GM12878 (cell line): ENCODE results near the gene NRP1. TPM values are rescaled to one million over a fixed set of nuclear protein-coding genes. Genes with fewer than 3 reads are reported as not detected.

Experiments
- ATAC-seq: fragments of 200-7000 bp; cut with Tn5 transposase; 3 replicates; pipeline ENCODE4 v1.9.1; 2020; ENCODE audit warnings: mild to moderate bottlenecking, moderate library complexity
- BruUV-seq: library from RNA; stranded (reverse); fragments of 400-500 nt; replicated peaks from 2 replicates; lab custom pipeline; 2021; lab: Mats Ljungman, UMichigan
- CTCF ChIA-PET: fragments of 300-600 bp; sonication (Branson Sonifier 250); formaldehyde crosslinking; extraction: SDS; loops from one replicate; lab custom pipeline; 2021; ENCODE audit warnings: inconsistent platforms; lab: Yijun Ruan, JAX
- POLR2A ChIA-PET: fragments of 350-600 bp; formaldehyde crosslinking; extraction: SDS; loops from one replicate; lab custom pipeline; 2021; ENCODE audit warnings: inconsistent platforms; lab: Charles Lee
- RAD21 ChIA-PET: fragments of 300-600 bp; sonication (Branson Sonifier 250); formaldehyde crosslinking; loops from one replicate; lab custom pipeline; 2023; ENCODE audit warnings: antibody characterized with exemption; ENCODE audit not compliant: unreplicated experiment; lab: Charles Lee
- SMC1A ChIA-PET: fragments of 300-600 bp; sonication (Branson Sonifier 250); formaldehyde crosslinking; loops from one replicate; lab custom pipeline; 2023; ENCODE audit not compliant: unreplicated experiment, uncharacterized antibody; lab: Charles Lee
- DNase-seq: peaks from one replicate; pipeline ENCODE4 v3.0.0-alpha.2; 2011; ENCODE audit warnings: low read depth, low spot score
- FAIRE-seq: peaks from 3 replicates; lab custom pipeline; 2011; peaks lifted over from hg19 to GRCh38; lab: Jason Lieb, UNC
- H2AFZ ChIP-seq: 2 replicates; pipeline ENCODE4 v1.6.0; 2011; ENCODE audit warnings: low read depth, low read length, control low read depth; ENCODE audit not compliant: control insufficient read depth
- H3K27ac ChIP-seq: 2 replicates; pipeline ENCODE4 v1.5.1; 2011; ENCODE audit warnings: control low read depth; ENCODE audit not compliant: control insufficient read depth, insufficient read depth
- H3K27me3 ChIP-seq, 2 experiments: replicated peaks in 1 of 2; 2 replicates each; pipeline versions ENCODE4 v1.6.0 to v1.6.1; 2011; ENCODE audit warnings: low read length in 1 of 2; ENCODE audit not compliant: control insufficient read depth in 2 of 2, insufficient read depth in 2 of 2
- H3K36me3 ChIP-seq, 2 experiments: 2 replicates each; pipeline ENCODE4 v1.5.1; 2011; ENCODE audit warnings: low read length in 1 of 2; ENCODE audit not compliant: control insufficient read depth in 2 of 2, insufficient read depth in 2 of 2
- H3K4me1 ChIP-seq: 2 replicates; pipeline ENCODE4 v1.6.1; 2011; ENCODE audit warnings: mild to moderate bottlenecking, low read length, moderate library complexity, mixed read lengths; ENCODE audit not compliant: control insufficient read depth, insufficient read depth
- H3K4me2 ChIP-seq: 2 replicates; pipeline ENCODE4 v1.6.0; 2011; ENCODE audit warnings: control low read depth; ENCODE audit not compliant: control insufficient read depth, insufficient read depth
- H3K4me3 ChIP-seq: fragments of 200-600 bp; sonication (generic); 2 replicates; pipeline ENCODE4 v1.5.1; 2016
- H3K79me2 ChIP-seq: 2 replicates; pipeline ENCODE4 v1.6.0; 2011; ENCODE audit warnings: low read length; ENCODE audit not compliant: control insufficient read depth, insufficient read depth
- H3K9ac ChIP-seq: 2 replicates; pipeline ENCODE4 v1.8.0; 2011; ENCODE audit warnings: low read length, control low read depth, mixed read lengths; ENCODE audit not compliant: control insufficient read depth, insufficient read depth
- H3K9me3 ChIP-seq: replicated peaks from 3 replicates; pipeline ENCODE4 v1.5.1; 2011; ENCODE audit warnings: mild to moderate bottlenecking, low read length; ENCODE audit not compliant: control insufficient read depth, insufficient read depth
- H4K20me1 ChIP-seq: 2 replicates; pipeline ENCODE4 v1.6.0; 2011; ENCODE audit not compliant: control insufficient read depth, insufficient read depth
- ASH2L ChIP-seq: fragments of 300-600, 200-600 bp; sonication (generic); IDR thresholded peaks from 2 replicates; pipeline ENCODE4 v1.6.1; 2017; ENCODE audit warnings: low read depth, mild to moderate bottlenecking, borderline replicate concordance
- ESRRA ChIP-seq: IDR thresholded peaks from 2 replicates; pipeline ENCODE4 v1.6.1; 2012; ENCODE audit warnings: mild to moderate bottlenecking, low read length, improper control_type of control experiment
- GATAD2B ChIP-seq: fragments of 450-650 bp; conservative IDR thresholded peaks from 2 replicates; pipeline ENCODE4 v1.6.1; 2017; ENCODE audit warnings: low read depth, mild to moderate bottlenecking, moderate library complexity
- HDGF ChIP-seq: fragments of 450-650 bp; IDR thresholded peaks from 2 replicates; pipeline ENCODE4 v1.6.1; 2016; ENCODE audit warnings: antibody characterized with exemption
- MTA2 ChIP-seq: fragments of 450-650 bp; IDR thresholded peaks from 2 replicates; pipeline ENCODE4 v1.6.1; 2016; ENCODE audit warnings: low read depth, mild to moderate bottlenecking, moderate library complexity
- RB1 ChIP-seq: fragments of 450-650 bp; formaldehyde crosslinking; IDR thresholded peaks from 2 replicates; pipeline ENCODE4 v1.6.1; 2017; ENCODE audit warnings: mild to moderate bottlenecking, borderline replicate concordance
- RBBP5 ChIP-seq: fragments of 200-600 bp; sonication (generic); conservative IDR thresholded peaks from 2 replicates; pipeline ENCODE4 v1.6.1; 2016
- SMAD5 ChIP-seq: IDR thresholded peaks from 2 replicates; pipeline ENCODE4 v1.6.1; 2016; ENCODE audit warnings: antibody characterized with exemption, low read depth
- SREBF1 ChIP-seq: IDR thresholded peaks from 2 replicates; pipeline ENCODE4 v1.6.1; 2012; ENCODE audit warnings: mild to moderate bottlenecking, low read length
- WGBS: methylation state at CpG from one replicate; pipeline ENCODE4 v1.1.6; 2016; ENCODE audit warnings: low lambda C conversion rate; ENCODE audit not compliant: insufficient replicate concordance, insufficient coverage; ENCODE audit errors: missing lambda C conversion rate; 5-methylcytosine and 5-hydroxymethylcytosine counted together
- in situ Hi-C: fragments of 300-500 bp; cut with MboI; formaldehyde crosslinking; loops from 9 replicates; pipeline ENCODE4 v1.14.3; 2018; ENCODE audit warnings: mixed read lengths
- intact Hi-C: fragments of 100-400 bp; cut with micrococcal nuclease; formaldehyde crosslinking; loops from one replicate; pipeline ENCODE4 v1.14.2; 2022; ENCODE audit not compliant: unreplicated experiment
- polyA plus RNA-seq, 11 experiments: library from polyadenylated mRNA; depleted of rRNA in 4 of 11; unstranded in 6 of 11; stranded (reverse) in 5 of 11; fragments of >200 nt; fragmentation: Nextera tagmentation in 4 of 11; fragmentation: Illumina TruSeq in 1 of 11; extraction: Ambion mirVana in 4 of 11; extraction: Trizol in 1 of 11; gene quantifications; 1 replicate in 1 of 11; 2 replicates in 10 of 11; pipeline versions ENCODE4 v1.2.1 to v1.2.3, GENCODE V29; 2011 to 2016; ENCODE audit warnings: inconsistent platforms in 2 of 11, missing spikeins in 2 of 11, low read depth in 1 of 11
- total RNA-seq, 4 experiments: library from RNA; depleted of rRNA in 3 of 4; stranded (reverse); fragments of >200 nt in 3 of 4; fragmentation: Illumina TruSeq in 1 of 4; extraction: Trizol in 1 of 4; gene quantifications; 2 replicates each; pipeline versions ENCODE4 v1.2.1 to v1.2.3, GENCODE V29; 2013 to 2021
- TF ChIP-seq, protein P1 (sequence below): IDR thresholded peaks from 2 replicates; pipeline ENCODE4 v1.6.1; 2012; ENCODE audit warnings: low read depth, low read length, improper control_type of control experiment
- TF ChIP-seq, protein P2 (sequence below): fragments of 150-350 bp; IDR thresholded peaks from 2 replicates; pipeline ENCODE4 v1.6.1; 2014; ENCODE audit warnings: mild to moderate bottlenecking, low read depth, low read length
- TF ChIP-seq, protein P3 (sequence below), 3 experiments: IDR thresholded peaks in 2 of 3; conservative IDR thresholded peaks in 1 of 3; 2 replicates each; pipeline ENCODE4 v1.5.1; 2011; ENCODE audit warnings: low read depth in 3 of 3, low read length in 3 of 3, mild to moderate bottlenecking in 3 of 3, control low read depth in 2 of 3, moderate library complexity in 2 of 3, inconsistent platforms in 1 of 3, mixed read lengths in 1 of 3; ENCODE audit not compliant: control insufficient read depth in 2 of 3, insufficient read depth in 1 of 3; ENCODE audit errors: extremely low read depth in 1 of 3
- TF ChIP-seq, protein P4 (sequence below): fragments of 150-350 bp; IDR thresholded peaks from 2 replicates; pipeline ENCODE4 v1.6.1; 2016; ENCODE audit warnings: low read depth, low read length
- TF ChIP-seq, protein P5 (sequence below): fragments of 450-650 bp; IDR thresholded peaks from 2 replicates; pipeline ENCODE4 v1.6.1; 2016; ENCODE audit warnings: mild to moderate bottlenecking

Gene NRP1
- total and polyA plus RNA-seq, 10 of the 15 experiments (the other 5 are each of a cell fraction or from before 2014, with no cell fraction given): 0.11 to 12.1 (median 0.52) TPM

DNA sequence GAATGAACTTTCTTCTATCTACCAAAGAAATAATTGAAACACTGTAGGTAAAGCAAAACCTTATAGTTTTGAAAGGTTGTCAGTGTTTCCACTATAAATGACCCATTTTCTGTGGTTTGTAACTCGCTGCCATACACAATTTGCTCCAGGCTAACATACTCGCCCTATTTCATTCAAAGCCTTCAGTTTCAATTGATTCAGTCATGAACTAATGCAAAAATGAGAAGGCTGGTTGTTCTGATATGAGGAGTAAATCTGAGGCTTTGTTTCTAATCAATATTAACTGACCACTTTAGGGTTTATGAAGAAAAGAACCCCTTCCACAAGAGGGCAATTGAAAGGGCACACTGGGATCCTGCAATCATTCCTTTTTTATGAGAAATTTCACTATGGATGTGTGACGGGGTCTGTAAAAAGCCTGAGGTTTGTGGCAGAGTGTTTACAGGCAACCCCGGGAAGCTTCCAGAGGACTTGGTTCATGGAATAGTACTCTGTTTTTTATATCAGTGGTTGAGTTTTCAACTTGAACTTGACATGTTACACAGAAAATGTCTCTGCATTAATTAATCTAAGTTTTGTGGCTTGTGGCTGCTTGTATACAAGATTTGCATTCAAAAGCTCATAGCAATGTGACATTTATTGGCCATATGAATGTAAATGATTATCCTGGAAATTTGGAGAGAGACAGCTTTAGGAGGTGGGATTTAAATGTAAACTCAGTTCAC lies 133.2 kb downstream of the NRP1 start (continued):
- TF ChIP-seq GATAD2B: no peak
- TF ChIP-seq RB1: no peak
- TF ChIP-seq SREBF1: no peak

DNA sequence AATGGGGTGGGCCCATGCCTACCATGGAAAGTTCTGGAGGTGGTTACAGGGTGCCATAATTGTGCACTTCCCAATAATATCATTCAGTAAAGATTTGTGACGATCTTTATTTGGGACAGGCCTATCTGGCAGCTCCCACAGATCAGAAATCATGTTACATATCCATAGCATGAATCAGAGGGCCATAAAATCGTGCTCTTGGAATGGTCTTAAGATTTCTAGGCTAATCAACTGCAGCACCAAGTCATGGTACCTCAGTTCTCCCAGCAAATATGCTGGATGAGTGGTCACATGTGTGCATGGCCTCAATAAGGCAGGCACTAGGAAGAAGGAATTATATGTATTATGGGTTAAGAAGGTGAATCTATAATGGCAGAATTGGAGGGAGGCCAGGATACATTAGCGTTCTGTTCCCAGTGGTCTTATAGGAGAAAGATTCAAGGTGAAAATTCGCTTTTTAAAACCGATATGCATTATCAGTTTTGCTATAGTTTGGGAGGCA lies 134.7 kb downstream of the NRP1 start:
- POLR2A ChIA-PET: no interaction called here

More for the DNA sequence above, 134.7 kb downstream of the NRP1 start:
- Histone ChIP-seq H4K20me1 (no peaks in the 10 kb centered on the region), H3K4me3 (no peak overlapping the region), H3K79me2 (no peaks in the 10 kb centered on the region), H3K4me1 (no peaks in the 10 kb centered on the region), H3K9me3 (no peaks in the 10 kb centered on the region), H3K4me2 (no peak overlapping the region), H2AFZ (no peak overlapping the region), H3K27ac (no peak overlapping the region), H3K9ac (no peak overlapping the region), H3K36me3 (no peaks in the 10 kb centered on the region), H3K27me3 (no peaks in the 10 kb centered on the region; a peak in 1 of 4 replicates)
- no peak for ATAC-seq
- no TSS peak for BruUV-seq
- intact Hi-C loops: no loop called here
- ChIA-PET CTCF (interaction anchor here (0.6 kb wide), 1 partner anchor 50 kb away, joined by 3 read pairs; no protein-coding TSS in a partner anchor), RAD21 (interaction anchor here (0.6 kb wide), 1 partner anchor 1348 kb away, joined by 5 read pairs; no protein-coding TSS in a partner anchor), SMC1A (no interaction called here)
- no peak for DNase-seq
- TF ChIP-seq, protein P1, sequence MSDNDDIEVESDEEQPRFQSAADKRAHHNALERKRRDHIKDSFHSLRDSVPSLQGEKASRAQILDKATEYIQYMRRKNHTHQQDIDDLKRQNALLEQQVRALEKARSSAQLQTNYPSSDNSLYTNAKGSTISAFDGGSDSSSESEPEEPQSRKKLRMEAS: no peak
- TF ChIP-seq, protein P2, sequence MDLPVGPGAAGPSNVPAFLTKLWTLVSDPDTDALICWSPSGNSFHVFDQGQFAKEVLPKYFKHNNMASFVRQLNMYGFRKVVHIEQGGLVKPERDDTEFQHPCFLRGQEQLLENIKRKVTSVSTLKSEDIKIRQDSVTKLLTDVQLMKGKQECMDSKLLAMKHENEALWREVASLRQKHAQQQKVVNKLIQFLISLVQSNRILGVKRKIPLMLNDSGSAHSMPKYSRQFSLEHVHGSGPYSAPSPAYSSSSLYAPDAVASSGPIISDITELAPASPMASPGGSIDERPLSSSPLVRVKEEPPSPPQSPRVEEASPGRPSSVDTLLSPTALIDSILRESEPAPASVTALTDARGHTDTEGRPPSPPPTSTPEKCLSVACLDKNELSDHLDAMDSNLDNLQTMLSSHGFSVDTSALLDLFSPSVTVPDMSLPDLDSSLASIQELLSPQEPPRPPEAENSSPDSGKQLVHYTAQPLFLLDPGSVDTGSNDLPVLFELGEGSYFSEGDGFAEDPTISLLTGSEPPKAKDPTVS: no peak
- TF ChIP-seq MTA2 (no peak), SMAD5 (no peak), ESRRA (no peak), HDGF (no peak), ASH2L (no peak), RBBP5 (no peak)
- TF ChIP-seq, protein P3, sequence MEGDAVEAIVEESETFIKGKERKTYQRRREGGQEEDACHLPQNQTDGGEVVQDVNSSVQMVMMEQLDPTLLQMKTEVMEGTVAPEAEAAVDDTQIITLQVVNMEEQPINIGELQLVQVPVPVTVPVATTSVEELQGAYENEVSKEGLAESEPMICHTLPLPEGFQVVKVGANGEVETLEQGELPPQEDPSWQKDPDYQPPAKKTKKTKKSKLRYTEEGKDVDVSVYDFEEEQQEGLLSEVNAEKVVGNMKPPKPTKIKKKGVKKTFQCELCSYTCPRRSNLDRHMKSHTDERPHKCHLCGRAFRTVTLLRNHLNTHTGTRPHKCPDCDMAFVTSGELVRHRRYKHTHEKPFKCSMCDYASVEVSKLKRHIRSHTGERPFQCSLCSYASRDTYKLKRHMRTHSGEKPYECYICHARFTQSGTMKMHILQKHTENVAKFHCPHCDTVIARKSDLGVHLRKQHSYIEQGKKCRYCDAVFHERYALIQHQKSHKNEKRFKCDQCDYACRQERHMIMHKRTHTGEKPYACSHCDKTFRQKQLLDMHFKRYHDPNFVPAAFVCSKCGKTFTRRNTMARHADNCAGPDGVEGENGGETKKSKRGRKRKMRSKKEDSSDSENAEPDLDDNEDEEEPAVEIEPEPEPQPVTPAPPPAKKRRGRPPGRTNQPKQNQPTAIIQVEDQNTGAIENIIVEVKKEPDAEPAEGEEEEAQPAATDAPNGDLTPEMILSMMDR (IDR thresholded peaks at IDR 0.05 in 2 of 3, conservative IDR thresholded peaks at IDR 0.05 in 1 of 3; ENCODE audit: control insufficient read depth in 2 of 3, extremely low read depth in 1 of 3, insufficient read depth in 1 of 3, low read depth in 3 of 3, low read length in 3 of 3): no peak
- TF ChIP-seq, protein P4, sequence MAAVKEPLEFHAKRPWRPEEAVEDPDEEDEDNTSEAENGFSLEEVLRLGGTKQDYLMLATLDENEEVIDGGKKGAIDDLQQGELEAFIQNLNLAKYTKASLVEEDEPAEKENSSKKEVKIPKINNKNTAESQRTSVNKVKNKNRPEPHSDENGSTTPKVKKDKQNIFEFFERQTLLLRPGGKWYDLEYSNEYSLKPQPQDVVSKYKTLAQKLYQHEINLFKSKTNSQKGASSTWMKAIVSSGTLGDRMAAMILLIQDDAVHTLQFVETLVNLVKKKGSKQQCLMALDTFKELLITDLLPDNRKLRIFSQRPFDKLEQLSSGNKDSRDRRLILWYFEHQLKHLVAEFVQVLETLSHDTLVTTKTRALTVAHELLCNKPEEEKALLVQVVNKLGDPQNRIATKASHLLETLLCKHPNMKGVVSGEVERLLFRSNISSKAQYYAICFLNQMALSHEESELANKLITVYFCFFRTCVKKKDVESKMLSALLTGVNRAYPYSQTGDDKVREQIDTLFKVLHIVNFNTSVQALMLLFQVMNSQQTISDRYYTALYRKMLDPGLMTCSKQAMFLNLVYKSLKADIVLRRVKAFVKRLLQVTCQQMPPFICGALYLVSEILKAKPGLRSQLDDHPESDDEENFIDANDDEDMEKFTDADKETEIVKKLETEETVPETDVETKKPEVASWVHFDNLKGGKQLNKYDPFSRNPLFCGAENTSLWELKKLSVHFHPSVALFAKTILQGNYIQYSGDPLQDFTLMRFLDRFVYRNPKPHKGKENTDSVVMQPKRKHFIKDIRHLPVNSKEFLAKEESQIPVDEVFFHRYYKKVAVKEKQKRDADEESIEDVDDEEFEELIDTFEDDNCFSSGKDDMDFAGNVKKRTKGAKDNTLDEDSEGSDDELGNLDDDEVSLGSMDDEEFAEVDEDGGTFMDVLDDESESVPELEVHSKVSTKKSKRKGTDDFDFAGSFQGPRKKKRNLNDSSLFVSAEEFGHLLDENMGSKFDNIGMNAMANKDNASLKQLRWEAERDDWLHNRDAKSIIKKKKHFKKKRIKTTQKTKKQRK: no peak
- TF ChIP-seq, protein P5, sequence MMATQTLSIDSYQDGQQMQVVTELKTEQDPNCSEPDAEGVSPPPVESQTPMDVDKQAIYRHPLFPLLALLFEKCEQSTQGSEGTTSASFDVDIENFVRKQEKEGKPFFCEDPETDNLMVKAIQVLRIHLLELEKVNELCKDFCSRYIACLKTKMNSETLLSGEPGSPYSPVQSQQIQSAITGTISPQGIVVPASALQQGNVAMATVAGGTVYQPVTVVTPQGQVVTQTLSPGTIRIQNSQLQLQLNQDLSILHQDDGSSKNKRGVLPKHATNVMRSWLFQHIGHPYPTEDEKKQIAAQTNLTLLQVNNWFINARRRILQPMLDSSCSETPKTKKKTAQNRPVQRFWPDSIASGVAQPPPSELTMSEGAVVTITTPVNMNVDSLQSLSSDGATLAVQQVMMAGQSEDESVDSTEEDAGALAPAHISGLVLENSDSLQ: no peak
- 18% methylated on average over 5 of the region's 5 CpGs for WGBS
- in situ Hi-C loops: loop anchor here (25.0 kb wide), 1 partner anchor 1438 kb away; no protein-coding TSS in a partner anchor
- no peak for FAIRE-seq
